Prostate gland (tissue), 2 donors: Measurements from ENCODE around the gene HGF.

ENCODE experiments used
- POLR2A ChIP-seq: fragments of 450-650 bp; IDR thresholded peaks from one replicate; pipeline ENCODE4 v1.6.1; 2016; ENCODE audit warnings: antibody characterized with exemption, mild to moderate bottlenecking
- POLR2AphosphoS5 ChIP-seq: sonication (generic); formaldehyde crosslinking; IDR thresholded peaks from one replicate; pipeline ENCODE4 v1.6.1; 2017; ENCODE audit warnings: antibody characterized with exemption
- TF ChIP-seq, protein P1 (sequence below), 4 experiments: fragments of 200-600 bp in 2 of 4; fragments of 450-650 bp in 2 of 4; sonication (generic) in 2 of 4; IDR thresholded peaks; 1 replicate in 3 of 4; 2 replicates in 1 of 4; pipeline ENCODE4 v1.5.1; 2016 to 2019; ENCODE audit warnings: antibody characterized with exemption in 4 of 4, mild to moderate bottlenecking in 2 of 4, moderate library complexity in 2 of 4

DNA sequence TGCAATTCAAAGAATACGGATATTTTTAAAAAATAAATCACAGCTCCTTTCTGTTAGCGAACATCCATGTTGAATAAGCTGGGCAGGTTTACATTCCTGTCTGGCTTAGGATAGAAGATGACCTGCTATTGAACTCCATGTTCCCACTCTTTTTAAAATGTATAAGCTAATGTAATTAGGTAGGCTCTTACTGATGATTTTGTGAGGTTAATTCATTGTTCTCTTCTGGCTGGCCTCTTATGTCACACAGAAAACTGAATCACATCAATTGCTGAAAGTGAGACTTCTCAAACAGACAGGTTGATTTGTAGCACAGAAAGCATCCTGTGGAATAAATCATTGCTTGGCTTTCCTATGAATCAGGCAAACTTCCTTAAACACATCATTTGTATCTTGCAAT is 24.2 kb downstream of the HGF start:
- TF ChIP-seq POLR2A: no peak
- TF ChIP-seq, protein P1, sequence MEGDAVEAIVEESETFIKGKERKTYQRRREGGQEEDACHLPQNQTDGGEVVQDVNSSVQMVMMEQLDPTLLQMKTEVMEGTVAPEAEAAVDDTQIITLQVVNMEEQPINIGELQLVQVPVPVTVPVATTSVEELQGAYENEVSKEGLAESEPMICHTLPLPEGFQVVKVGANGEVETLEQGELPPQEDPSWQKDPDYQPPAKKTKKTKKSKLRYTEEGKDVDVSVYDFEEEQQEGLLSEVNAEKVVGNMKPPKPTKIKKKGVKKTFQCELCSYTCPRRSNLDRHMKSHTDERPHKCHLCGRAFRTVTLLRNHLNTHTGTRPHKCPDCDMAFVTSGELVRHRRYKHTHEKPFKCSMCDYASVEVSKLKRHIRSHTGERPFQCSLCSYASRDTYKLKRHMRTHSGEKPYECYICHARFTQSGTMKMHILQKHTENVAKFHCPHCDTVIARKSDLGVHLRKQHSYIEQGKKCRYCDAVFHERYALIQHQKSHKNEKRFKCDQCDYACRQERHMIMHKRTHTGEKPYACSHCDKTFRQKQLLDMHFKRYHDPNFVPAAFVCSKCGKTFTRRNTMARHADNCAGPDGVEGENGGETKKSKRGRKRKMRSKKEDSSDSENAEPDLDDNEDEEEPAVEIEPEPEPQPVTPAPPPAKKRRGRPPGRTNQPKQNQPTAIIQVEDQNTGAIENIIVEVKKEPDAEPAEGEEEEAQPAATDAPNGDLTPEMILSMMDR (IDR thresholded peaks at IDR 0.05): no peak
- no peak for TF ChIP-seq POLR2AphosphoS5
